ENCODE measurements around the gene PHF14. TPM values are rescaled to one million over a fixed set of nuclear protein-coding genes. Genes with fewer than 3 reads are reported as not detected.
"Not testable (repeated sequence)": the region's sequence is repeated elsewhere in the genome, so short reads cannot be mapped to it uniquely, and the experiment has no call there.

PHF14 gene
- total RNA-seq, 2 donors from 2014 or later: 52.0 to 53.1 TPM

GRCh38 chr7:10995482-10996166 lies 22.0 kb downstream of the PHF14 start:
- not testable (repeated sequence) for H3K27me3 ChIP-seq (ENCODE audit: control insufficient read depth, insufficient read depth, low read length, poor library complexity, severe bottlenecking); H3K9ac ChIP-seq (ENCODE audit: extremely low read depth, low read length, poor library complexity, severe bottlenecking); H3K4me1 ChIP-seq (ENCODE audit: control insufficient read depth, insufficient read depth, low read length); H3K27ac ChIP-seq (ENCODE audit: low read depth, low read length); H3K4me3 Mint-ChIP-seq; H3K4me1 Mint-ChIP-seq; DNase-seq; H3K27me3 Mint-ChIP-seq (ENCODE audit: insufficient read depth); H3K27ac Mint-ChIP-seq
- 95 to 98% methylated on average over 11 to 34 of the region's 34 CpGs for WGBS, 2 experiments (ENCODE audit: insufficient coverage in 1 of 2, insufficient read length in 1 of 2)
- peaks cover 47% of the 10 kb centered on the region for H3K36me3 ChIP-seq (ENCODE audit: control insufficient read depth, insufficient read depth, low read length)
- peaks cover 35% of the 10 kb centered on the region for H3K9me3 Mint-ChIP-seq
- peak overlapping the region; percentile 53 for H3K4me3 ChIP-seq (ENCODE audit: low read length)
- H3K9me3 ChIP-seq (ENCODE audit: control insufficient read depth, low read length): peaks cover 38% of the 10 kb centered on the region
- peaks cover 60% of the 10 kb centered on the region for H3K36me3 Mint-ChIP-seq (ENCODE audit: low read depth)

GRCh38 chr7:10998996-10999757 lies 25.5 kb downstream of the PHF14 start:
- TF ChIP-seq CTCF (conservative IDR thresholded peaks at IDR 0.05): no peak
- peaks cover 51% of the 10 kb centered on the region for H3K36me3 Mint-ChIP-seq (ENCODE audit: low read depth)
- DNase-seq: no peak
- peaks cover 27% of the 10 kb centered on the region for H3K9me3 ChIP-seq (ENCODE audit: control insufficient read depth, low read length)
- no peak overlapping the region for H3K4me3 ChIP-seq (ENCODE audit: low read length)
- H3K27me3 Mint-ChIP-seq (ENCODE audit: insufficient read depth): no peaks in the 10 kb centered on the region
- H3K27me3 ChIP-seq (ENCODE audit: control insufficient read depth, insufficient read depth, low read length, poor library complexity, severe bottlenecking): no peaks in the 10 kb centered on the region
- H3K4me3 Mint-ChIP-seq: no peak overlapping the region
- H3K27ac ChIP-seq (ENCODE audit: low read depth, low read length): peak overlapping the region; percentile 16
- H3K36me3 ChIP-seq (ENCODE audit: control insufficient read depth, insufficient read depth, low read length): peaks cover 38% of the 10 kb centered on the region
- H3K4me1 ChIP-seq (ENCODE audit: control insufficient read depth, insufficient read depth, low read length): no peaks in the 10 kb centered on the region
- WGBS, 2 experiments (ENCODE audit: insufficient coverage in 1 of 2, insufficient read length in 1 of 2): 93 to 94% methylated on average over 3 to 4 of the region's 4 CpGs
- peaks cover 24% of the 10 kb centered on the region for H3K9me3 Mint-ChIP-seq
- H3K27ac Mint-ChIP-seq: no peak overlapping the region
- no peak overlapping the region for H3K9ac ChIP-seq (ENCODE audit: extremely low read depth, low read length, poor library complexity, severe bottlenecking)
- H3K4me1 Mint-ChIP-seq: no peaks in the 10 kb centered on the region

- TF ChIP-seq CTCF (conservative IDR thresholded peaks at IDR 0.05): no peak
- H3K27me3 ChIP-seq (ENCODE audit: control insufficient read depth, insufficient read depth, low read length, poor library complexity, severe bottlenecking): no peaks in the 10 kb centered on the region
- Mint-ChIP-seq H3K27me3 (ENCODE audit: insufficient read depth) (no peaks in the 10 kb centered on the region), H3K36me3 (ENCODE audit: low read depth) (peaks cover 39% of the 10 kb centered on the region), H3K27ac (no peak overlapping the region), H3K4me1 (no peaks in the 10 kb centered on the region), H3K9me3 (no peaks in the 10 kb centered on the region), H3K4me3 (no peak overlapping the region)
- H3K27ac ChIP-seq (ENCODE audit: low read depth, low read length): no peak overlapping the region
- no peaks in the 10 kb centered on the region for H3K4me1 ChIP-seq (ENCODE audit: control insufficient read depth, insufficient read depth, low read length)
- no peaks in the 10 kb centered on the region for H3K9me3 ChIP-seq (ENCODE audit: control insufficient read depth, low read length)
- no peak overlapping the region for H3K4me3 ChIP-seq (ENCODE audit: low read length)
- no peak for DNase-seq
- peaks cover 31% of the 10 kb centered on the region for H3K36me3 ChIP-seq (ENCODE audit: control insufficient read depth, insufficient read depth, low read length)
- no peak overlapping the region for H3K9ac ChIP-seq (ENCODE audit: extremely low read depth, low read length, poor library complexity, severe bottlenecking)
Observed at GRCh38 chr7:11005202-11005601, 31.5 kb downstream of the PHF14 start.
